Activated CD4-positive, CD25-positive, alpha-beta regulatory T cell (primary cell): ENCODE data around the gene MRNIP.

Experiments
- DNase-seq, 4 experiments: peaks; one replicate each; lab custom pipeline; 2025; lab: John Stamatoyannopoulos, UW

Gene MRNIP

DNA sequence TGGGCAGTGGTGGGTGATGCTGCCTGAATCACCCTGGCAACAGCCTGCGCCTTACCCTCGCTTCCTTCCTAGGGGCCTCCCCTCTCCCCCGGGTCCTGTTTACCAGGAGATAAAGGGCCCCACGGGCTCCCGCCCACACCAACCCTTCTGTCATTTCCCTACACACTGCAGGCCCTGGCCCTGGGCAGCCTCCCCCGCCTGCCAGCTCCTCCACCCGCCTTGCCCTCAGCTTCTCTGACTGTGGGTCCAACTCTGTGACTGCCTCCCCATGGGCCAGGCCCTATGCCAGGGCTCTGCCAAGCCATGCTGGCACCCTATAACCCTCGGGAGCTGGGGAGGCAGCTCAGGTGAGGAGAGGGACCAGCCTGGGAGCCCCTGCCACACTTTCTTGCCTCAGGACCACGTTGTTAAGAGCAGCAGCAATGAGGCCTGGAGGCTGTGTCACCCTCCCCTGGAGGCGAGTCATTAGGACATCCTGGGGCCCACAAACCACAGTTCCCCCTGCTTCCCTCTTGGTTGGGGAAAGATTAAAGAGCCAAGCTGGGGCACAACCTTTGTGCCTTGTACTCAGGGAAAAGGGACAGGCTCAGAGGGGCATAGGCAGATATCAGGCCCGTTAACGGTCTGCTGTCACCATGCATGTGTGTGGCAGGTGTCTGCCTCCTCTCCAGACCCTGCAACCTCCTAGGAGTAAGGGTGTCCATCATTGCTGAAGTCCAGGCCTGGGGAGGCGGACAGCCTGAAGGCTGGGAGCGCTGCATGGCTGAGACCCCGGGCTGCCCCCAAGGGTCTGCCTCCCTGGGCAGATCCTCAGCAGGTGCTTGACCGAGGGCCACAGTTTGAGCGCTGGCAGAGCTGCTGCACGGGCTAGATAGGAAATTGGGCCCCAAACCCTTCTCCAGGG lies 54.7 kb downstream of the MRNIP start:
- DNase-seq, result no peak

DNA sequence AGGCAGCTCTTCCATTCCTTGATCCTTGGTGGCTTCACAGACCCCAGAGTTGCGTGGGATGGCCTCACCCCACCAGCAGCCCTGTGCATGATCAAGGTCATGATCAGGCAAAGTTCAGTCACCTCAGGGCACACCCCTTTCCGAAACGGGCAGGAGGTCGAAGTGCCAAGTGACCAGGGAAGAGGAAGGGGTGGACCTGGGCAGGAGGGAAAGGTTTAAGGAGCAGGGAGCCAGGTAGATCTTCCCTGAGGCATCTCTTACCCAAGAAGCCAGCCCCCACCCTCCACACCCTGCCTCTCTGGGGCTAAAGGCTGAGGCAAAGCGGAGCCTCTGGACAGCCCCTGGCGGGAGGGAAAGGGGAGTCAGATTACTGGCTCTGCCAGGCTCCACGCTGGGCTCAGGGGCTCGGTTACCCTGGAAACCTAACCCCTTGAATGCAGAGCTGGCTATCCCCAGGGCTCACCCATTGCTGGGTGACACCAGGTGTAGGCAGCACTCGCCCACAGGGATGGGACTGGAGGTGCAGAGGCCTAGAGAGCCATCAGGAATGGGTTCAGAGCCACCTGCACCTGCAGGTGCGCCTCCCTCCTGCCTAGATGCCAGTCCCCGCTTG lies 55.6 kb downstream of the MRNIP start:
- no peak for DNase-seq

DNA sequence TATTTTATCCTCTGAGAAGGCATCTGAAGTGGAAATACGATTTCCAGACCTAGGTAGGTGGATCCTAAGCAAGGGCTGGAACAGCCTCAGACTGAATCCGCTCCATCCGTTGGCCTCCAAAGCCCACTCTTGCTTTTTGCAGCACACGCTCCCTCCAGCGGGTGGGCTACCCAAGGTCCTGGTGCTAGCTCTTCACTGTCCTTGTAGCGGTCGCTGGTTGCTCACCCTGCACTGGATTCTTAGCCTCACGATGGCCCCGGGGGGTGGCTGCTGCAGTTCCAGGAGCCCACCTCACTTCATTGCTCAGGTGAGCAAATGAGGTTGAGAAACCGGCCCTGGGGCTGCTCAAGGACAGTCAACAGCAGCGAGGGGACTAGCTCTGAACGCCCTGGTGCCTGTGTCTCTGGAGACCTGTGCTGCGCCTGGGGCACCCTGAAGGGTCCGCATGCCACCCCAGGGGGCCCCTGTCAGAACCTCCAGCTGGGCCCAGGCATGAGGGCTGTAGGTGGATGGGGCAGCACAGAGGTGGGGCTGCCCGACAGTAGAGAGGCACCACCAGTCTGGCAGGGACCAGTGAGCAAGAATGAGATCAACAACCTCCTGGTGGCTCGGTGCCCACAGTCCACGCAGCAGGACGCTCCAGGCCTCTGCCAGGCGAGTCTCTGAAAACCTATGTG lies 56.3 kb downstream of the MRNIP start:
- no peak for DNase-seq

DNA sequence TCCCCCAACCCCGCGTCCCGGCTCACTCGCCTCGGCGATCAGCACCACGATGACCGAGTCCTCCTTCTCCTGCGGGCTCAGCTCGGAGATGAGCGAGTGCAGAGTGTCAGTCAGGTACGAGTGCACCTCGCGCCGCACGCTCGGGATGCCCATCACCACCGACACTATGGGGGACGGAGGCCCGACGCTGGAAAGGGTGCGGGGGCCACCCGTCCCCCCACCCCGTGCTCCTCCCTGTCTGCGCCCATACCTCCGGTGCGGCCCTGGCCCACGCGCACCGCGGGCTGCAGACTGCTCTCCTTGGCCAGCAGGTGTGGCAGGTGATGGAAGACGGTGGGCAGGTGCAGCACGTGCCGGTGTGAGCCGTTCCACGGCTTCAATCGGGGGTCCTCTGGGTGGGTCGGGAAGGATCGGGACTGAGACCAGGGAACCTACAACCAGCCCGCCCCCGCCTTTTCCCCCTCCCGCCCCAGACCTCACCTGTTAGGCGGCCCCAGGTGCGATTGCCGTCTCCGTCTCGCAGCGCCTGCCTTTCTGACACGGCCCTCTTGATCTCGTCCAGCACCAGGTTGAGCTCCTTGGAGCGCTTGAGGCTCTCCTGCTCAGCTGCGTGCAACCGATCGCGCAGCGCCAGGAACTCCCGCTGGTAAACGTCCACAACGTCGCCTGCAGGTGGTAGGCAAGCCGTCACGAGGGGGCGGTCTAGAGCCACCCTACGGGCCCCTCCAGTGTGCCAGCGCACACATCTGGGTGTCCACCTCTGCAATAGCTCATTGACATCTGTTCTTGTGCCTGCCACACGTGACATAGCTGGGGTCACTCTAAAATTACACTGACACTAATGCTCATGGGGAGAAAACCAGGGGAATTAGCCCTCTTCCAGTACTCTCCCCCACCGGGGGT lies 57.1 kb downstream of the MRNIP start:
- DNase-seq, result peak; percentile 63 to 75 (median 72)

DNA sequence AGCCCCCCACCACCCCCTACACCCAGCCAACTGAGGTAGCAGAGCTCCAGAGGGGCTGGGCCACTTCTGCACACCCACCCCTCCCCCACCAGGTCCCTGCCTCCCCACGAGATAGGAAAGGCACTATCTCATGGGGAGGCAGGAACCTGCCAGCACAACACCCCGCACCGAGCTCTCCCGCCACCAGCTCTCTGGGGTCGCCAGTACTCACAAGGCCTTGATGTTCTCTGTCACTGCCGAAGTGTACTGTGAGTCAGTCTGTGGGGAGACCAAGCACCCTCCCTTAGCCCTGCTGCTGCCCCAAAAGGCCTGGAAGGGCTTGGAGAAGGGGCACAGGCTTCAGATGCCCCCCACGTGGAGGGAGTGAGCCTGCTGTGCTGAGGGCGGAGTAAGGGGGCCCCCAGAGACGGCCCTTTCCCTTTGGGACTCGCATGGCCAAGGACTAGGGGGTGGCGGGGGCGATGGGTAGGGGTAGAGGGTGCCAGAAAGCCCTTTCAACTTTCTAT lies 57.9 kb downstream of the MRNIP start:
- no peak for DNase-seq

DNA sequence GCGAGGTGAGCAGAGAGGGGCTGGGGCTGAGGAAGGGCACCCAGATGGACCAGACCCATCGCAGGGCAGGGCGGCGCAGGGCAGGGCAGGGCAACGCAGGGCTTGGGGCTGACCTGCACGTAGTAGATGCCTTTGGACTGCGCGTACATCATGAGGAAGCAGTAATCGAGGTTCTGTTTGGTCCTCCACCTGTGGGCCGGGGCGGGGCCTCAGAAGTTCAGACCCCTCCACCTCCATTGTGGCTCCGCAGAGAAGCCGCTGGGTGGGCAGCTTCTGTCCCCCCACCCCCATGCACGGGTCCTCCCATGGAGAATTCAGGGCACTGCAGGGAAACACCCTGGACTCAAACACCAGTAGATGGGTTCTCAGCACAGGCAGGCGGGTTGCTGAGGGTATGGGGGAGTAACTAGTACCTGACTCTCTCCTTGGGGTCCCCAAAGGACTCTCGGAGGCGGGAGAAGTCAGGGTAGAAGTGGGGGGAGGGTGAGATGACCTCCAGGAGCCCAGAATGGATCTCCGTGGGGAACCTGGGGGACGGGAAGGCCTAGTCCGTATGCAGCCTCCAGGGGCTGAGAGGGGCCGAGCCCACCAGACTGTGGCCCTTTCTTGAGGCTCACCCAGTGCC lies 58.4 kb downstream of the MRNIP start:
- no peak for DNase-seq

DNA sequence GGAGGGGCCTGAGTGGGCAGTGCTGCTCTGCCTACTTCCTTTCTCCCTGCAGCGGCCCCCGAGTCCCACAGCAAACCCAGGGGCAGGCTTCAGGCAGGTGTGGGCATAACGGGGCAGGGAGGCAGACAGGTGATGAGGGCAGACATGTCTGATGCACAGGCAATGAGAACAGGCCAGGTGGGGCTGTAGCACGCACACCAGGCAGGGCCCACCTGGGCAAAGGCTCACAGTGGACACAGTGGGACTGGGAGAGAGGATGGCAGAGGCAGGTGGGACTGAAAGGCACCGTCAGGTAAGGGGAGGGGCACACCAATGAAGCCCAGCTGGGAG lies 59.0 kb downstream of the MRNIP start:
- no peak for DNase-seq

DNA sequence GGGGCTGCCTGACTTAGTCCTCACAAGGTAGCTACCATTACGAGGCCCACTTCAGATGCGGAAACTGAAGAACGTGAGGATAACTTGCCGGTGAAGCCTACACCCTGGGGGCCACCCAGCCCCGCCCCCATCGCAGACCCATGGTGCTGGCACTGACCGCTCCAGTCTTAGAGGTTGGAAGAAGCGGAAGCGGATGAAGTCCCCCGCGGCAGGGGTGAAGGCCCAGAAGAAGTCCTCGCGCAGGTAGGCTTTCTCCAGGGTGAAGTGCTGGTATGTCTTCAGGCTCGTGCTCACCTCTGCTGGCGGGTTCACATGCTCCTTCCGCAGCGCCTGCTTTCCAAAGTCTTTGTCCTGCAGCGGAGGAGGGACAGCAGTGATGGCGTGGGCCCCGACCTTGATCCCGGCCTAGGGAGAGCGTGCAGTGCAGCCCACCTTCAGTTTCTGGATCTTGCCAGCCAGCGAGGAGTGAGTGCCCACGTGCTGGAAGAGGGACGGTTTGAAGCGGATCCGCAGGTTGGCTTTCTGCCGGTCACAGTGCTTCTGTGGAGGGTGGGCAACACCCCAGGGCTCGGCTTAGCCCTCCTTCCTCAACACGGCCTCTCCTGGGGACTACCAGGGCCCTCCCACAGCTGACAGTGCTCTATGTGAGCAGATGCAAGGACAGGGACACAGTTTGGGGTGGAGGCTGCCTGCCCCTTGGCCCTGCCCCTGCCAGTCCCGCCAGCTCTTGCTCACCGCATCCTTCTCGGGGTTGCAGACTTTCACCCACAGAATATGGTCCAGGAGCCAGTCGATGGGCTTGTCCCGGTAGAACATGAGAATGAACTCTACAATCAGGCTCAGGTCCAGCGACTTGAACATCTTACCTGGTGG lies 59.6 kb downstream of the MRNIP start:
- DNase-seq, result no peak

DNA sequence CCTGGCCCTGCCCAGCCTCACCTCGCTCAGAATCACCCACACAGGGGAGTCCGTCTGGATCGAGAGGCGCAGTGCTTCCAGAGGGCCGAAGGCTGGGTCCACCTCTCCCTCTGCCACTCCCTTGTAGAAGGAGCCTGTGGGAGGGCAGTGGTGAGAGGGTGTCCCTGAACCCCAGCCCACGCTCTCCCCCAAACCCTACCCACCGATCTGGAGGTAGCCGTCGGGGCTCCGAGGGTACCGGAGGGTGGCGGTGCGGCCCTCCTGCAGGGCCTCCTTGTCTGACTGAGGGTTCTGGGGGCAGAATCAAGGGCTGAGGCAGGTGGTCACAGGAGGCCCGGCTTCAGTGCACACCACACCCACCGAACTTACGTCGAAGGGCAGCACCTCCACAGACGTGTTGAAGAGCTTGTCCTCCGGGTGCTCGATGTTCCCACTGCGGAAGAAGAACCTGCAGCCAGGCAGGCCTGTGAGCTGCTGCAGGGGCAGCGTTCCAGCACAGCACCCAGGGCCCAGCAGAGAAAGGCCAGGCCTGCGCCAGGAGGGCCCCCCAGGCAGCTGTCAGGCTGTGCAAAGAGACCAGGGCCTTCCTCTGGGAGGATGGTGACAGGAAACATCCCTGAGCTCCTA lies 60.4 kb downstream of the MRNIP start:
- DNase-seq, result no peak

DNA sequence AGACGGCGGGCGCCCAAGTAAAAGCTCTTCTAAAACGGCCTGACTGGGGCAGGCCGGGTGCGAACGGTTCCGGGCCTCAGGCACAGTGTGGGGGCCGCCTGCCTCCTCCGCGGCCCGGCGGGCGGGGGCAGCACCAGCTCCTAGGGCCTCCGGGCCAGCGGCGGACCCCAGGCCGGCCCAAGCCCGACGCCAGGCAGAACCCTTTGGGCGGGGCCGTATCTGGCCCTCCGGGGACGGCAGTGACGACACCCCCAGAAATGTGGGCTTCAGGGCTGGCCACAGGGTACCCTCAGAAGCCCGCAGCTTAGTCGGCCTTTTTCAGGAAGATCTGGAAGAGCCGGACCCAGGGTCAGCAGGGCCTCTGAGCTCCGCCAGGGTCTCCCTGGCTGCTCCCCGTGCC lies 60.9 kb downstream of the MRNIP start:
- no peak for DNase-seq

DNA sequence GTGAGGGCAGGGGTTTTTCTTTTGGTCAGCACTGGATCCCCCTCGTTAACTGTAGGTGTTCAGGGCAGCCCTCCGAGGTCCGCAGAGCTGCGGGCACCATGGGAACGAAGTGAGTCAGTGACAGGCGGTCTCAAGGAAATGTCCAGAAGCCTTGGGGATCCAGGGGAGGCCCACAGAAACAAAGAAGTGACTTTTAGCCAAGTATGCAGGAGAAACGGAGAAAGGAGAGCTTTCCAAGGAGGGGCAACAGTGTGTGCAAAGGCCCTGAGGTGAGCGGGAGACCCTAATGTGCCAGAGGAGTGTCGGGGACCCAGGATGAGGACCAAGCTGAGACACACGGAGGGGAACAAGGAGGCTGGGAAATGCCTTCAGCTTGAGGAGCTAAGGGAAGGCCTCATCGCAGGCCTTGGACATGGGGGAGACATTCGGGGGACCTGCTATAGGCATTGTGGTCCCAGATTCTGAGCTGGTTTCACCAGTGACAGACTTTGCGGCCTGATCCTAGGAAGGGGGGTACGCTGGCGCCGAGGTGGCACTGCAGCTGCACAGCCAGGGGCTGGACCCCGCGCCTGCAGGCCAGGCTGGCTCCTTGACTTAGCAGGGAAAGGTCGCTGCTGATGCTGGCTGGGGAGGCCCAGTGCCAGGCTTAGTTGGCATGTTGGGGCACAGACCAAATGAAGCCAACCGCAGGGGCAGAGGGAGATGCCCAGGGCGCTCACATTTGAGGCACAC lies 61.6 kb downstream of the MRNIP start:
- no peak for DNase-seq

DNA sequence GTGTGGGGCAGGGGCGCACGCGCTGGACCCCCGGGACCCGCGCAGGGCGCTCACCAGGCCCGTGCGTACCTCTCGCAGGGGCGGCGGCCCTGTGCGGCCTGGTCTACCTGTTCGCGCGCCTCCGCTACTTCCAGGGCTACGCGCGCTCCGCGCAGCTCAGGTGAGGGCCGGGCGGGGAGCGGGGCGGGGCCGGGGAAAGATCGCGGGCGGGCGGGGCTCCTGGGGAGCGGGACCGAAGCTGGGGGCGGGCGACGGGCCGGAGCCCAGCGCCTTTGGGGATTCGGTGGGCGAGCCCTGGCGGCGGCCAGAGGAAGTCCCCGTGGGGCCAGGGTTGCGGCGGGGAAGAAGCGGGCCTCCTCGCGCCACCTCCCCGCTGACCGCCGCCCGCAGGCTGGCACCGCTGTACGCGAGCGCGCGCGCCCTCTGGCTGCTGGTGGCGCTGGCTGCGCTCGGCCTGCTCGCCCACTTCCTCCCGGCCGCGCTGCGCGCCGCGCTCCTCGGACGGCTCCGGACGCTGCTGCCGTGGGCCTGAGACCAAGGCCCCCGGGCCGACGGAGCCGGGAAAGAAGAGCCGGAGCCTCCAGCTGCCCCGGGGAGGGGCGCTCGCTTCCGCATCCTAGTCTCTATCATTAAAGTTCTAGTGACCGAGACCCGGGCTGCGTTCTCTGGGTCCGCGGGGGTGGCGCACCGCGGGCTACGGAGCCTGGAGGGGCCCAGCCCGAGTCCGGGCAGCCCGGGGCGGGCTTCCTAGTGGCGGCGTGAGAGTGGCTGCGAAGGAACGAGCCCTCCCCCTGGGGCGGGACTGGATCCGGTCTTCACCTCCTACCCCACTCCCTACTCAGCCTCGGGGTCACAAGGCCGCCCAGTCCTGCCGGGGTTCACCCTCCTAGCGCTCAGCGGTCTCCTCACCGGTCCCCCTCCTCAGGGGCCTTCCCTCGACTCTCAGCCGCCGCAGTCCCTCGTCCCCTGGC lies 62.5 kb downstream of the MRNIP start:
- peak; percentile 38 to 76 (median 52) for DNase-seq

DNA sequence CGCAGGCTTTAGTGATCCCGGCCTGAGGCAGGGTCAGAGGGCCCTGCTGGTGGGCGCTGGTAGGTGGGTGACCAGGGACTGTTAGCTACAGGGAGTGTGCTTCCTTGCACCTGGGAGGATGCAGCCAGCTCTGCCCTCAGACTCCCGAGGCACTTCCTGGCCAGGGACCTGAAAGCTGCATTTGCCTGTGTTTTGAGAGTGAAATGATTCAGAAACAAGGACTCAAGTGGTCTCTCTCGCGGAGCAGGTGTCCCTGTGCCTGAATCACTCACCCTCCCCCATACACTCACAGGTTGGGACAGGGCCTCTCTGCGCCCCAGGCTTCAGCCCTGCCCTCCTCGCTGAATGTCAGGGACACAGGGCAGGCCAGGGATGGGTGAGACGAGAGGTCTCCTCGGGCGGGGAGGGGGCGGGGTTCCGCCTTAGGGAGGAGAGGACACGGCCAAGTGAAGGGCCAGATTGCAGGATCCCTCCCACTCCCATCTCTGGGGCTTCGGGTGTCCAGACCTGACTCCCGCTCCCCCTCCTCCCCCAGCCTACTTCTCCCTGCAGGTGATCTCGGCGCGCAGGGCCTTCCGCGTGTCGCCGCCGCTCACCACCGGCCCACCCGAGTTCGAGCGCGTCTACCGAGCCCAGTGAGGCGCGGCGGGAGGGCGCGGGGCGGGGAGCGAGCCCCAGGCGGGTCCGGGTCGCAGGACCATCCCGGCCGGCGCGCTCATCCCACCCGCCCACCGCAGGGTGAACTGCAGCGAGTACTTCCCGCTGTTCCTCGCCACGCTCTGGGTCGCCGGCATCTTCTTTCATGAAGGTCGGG lies 63.4 kb downstream of the MRNIP start:
- DNase-seq, result no peak

DNA sequence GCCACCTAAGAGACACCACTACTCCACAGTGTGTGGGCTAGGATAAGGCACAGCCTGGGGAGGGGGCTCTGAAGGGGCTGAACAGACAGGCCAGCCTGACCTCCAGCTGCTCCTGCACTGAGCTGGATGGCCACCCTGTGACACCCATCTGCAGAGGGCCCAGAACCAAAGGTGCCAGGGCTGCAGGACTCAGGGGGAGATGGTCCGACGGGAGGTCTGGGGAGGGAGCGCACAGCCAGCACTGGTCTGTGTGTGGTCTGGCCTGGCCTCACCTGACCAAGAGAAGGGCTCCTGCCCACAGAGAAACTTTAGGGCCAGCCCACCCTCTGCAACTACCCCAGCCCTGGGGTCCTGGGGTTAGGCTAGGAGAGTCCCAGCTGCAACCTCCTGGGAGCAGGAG lies 64.0 kb downstream of the MRNIP start:
- DNase-seq, result no peak

DNA sequence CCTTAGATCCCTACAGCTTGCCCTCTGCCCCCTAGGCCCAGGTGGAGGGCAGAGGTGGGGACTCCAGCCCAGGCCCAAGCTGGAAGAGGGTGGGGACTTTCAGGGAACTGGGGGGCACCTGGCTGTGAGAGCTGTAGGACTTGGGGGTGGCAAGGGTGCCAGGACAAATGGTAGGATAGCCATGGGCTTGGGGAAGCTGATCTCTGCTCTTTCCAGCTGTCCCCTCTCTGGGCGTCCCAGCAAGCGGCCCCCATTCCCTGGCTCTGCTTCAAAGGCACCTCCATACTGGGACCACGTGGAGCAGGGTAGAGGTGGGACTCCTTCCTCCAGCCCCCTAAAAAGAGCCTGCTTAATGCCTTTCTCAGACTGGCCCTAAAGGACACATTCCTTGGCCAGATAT lies 64.4 kb downstream of the MRNIP start:
- no peak for DNase-seq

DNA sequence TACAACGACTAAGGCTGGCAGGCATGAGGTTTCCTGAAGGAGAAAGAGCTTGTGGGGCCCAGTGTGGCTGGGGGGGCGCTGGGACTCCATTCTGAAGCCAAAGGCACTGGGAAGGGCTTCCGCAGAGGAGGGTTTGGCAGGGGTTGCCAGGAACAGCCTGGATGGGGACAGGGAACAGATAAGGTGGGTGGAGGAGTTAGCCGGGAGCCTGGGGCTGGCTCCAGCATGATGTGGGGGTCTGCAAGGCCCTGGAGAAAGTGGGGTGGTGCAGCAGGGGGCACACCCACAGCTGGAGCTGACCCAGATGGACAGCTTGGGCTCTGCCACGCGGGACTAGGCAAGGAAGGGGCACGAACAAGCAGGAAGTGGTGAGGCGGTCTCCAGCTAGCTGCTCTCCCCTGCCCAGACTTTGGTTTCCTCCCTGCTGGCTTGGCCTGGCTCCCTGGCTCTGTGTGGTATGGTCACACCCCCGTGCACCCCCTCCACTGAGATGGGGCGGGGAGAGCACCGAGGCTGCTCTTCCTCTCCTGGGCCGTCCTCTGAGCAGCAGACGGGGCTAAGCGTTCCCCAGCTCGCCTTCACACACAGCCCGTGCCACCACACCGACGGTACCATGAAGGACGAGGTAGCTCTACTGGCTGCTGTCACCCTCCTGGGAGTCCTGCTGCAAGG lies 65.0 kb downstream of the MRNIP start, which contains the start of gene LTC4S:
TSS of gene LTC4S (plus strand) at position 519 of the 672 bp plus-strand sequence. CDS start at position 614, 95 bp downstream.
- peak in 1 of 4 experiments; percentile 26 for DNase-seq
